ENCODE results near the gene SFTPB.

- TF ChIP-seq CTCF (IDR thresholded peaks at IDR 0.05): no peak
- no peak for TF ChIP-seq POLR2A (IDR thresholded peaks at IDR 0.05)
Observed at GRCh38 chr2:85698880-85699254, 30.9 kb upstream of the SFTPB start.

Measured in heart left ventricle (tissue), 13 donors.